B cell (primary cell): ENCODE measurements around the gene PPP1R13B. TPM values are rescaled to one million over a fixed set of nuclear protein-coding genes. Genes with fewer than 3 reads are reported as not detected.

Experiments used
- ATAC-seq: fragments of 200-7000 bp; cut with Tn5 transposase; one replicate; pipeline ENCODE4 v1.10.0; 2021; ENCODE audit warnings: low read depth, mild to moderate bottlenecking, moderate number of reproducible peaks, moderate library complexity
- CTCF ChIA-PET: fragments of 350-600 bp; sonication (Branson Sonifier 250); formaldehyde crosslinking; loops from one replicate; lab custom pipeline; 2021; ENCODE audit warnings: antibody characterized with exemption, inconsistent platforms; lab: Charles Lee
- POLR2A ChIA-PET: fragments of 350-600 bp; sonication (Branson Sonifier 250); formaldehyde crosslinking; loops from one replicate; lab custom pipeline; 2021; ENCODE audit warnings: antibody characterized with exemption; lab: Charles Lee
- DNase-seq: peaks from one replicate; pipeline ENCODE4 v3.0.0; 2013
- H2AFZ ChIP-seq: 2 replicates; pipeline ENCODE4 v1.6.1; 2012; ENCODE audit warnings: mild to moderate bottlenecking, low read depth, low read length; ENCODE audit not compliant: insufficient read depth, poor library complexity, severe bottlenecking
- H3K27ac ChIP-seq, 2 donors: 1 replicate in 1 of 2; 2 replicates in 1 of 2; pipeline ENCODE4 v1.5.1; 2012 to 2013; ENCODE audit warnings: low read length in 2 of 2, mild to moderate bottlenecking in 2 of 2, moderate library complexity in 1 of 2
- H3K27me3 ChIP-seq, 4 experiments: fragments of 200-600 bp in 1 of 4; sonication (generic) in 1 of 4; replicated peaks in 1 of 4; 1 replicate in 2 of 4; 2 replicates in 2 of 4; pipeline versions ENCODE4 v1.6.1 to v1.7.0; 2013 to 2016; ENCODE audit warnings: low read length in 3 of 4, mild to moderate bottlenecking in 2 of 4, mixed read lengths in 1 of 4, moderate library complexity in 1 of 4; ENCODE audit not compliant: insufficient read depth in 4 of 4, control insufficient read depth in 3 of 4; ENCODE audit errors: control extremely low read depth in 1 of 4
- H3K36me3 ChIP-seq, 2 experiments: replicated peaks in 1 of 2; 1 replicate in 1 of 2; 2 replicates in 1 of 2; pipeline versions ENCODE4 v1.6.1 to v1.7.1; 2013; ENCODE audit warnings: low read length in 1 of 2; ENCODE audit not compliant: insufficient read depth in 2 of 2, control insufficient read depth in 1 of 2; ENCODE audit errors: control extremely low read depth in 1 of 2, extremely low read depth in 1 of 2
- H3K4me1 ChIP-seq, 2 donors: fragments of 200-600 bp in 1 of 2; sonication (generic) in 1 of 2; 1 replicate in 1 of 2; 2 replicates in 1 of 2; pipeline versions ENCODE4 v1.5.1 to v1.6.1; 2013 to 2017; ENCODE audit warnings: low read length in 2 of 2; ENCODE audit not compliant: control insufficient read depth in 2 of 2, insufficient read depth in 2 of 2
- H3K4me2 ChIP-seq: replicated peaks from 2 replicates; pipeline ENCODE3; 2012; ENCODE audit warnings: mild to moderate bottlenecking, low read depth, low read length; ENCODE audit not compliant: poor library complexity, severe bottlenecking
- H3K4me3 ChIP-seq, 5 experiments: fragments of 200-600 bp in 1 of 5; sonication (generic) in 1 of 5; 1 replicate in 3 of 5; 2 replicates in 2 of 5; pipeline versions ENCODE4 v1.5.1 to v1.7.0; 2011 to 2016; ENCODE audit warnings: low read length in 4 of 5, mild to moderate bottlenecking in 4 of 5, low read depth in 2 of 5, control low read depth in 1 of 5, moderate library complexity in 1 of 5; ENCODE audit not compliant: insufficient read depth in 1 of 5; ENCODE audit errors: control extremely low read depth in 1 of 5, extremely low read depth in 1 of 5
- H3K79me2 ChIP-seq: fragments of 200-600 bp; sonication (generic); one replicate; pipeline ENCODE4 v1.6.0; 2016; ENCODE audit warnings: low read length; ENCODE audit not compliant: control insufficient read depth, insufficient read depth
- H3K9ac ChIP-seq: fragments of 200-600 bp; sonication (generic); 2 replicates; pipeline ENCODE4 v1.6.1; 2017; ENCODE audit warnings: mild to moderate bottlenecking, low read length, moderate library complexity
- H3K9me3 ChIP-seq, 3 donors: one replicate each; pipeline versions ENCODE4 v1.6.1 to v1.7.1; 2013; ENCODE audit warnings: low read length in 2 of 3; ENCODE audit not compliant: control insufficient read depth in 2 of 3, insufficient read depth in 1 of 3; ENCODE audit errors: control extremely low read depth in 1 of 3
- H4K20me1 ChIP-seq: 2 replicates; pipeline ENCODE4 v1.6.0; 2012; ENCODE audit warnings: mild to moderate bottlenecking, low read length; ENCODE audit not compliant: insufficient read depth, control insufficient read depth, poor library complexity, severe bottlenecking
- H3K27ac Mint-ChIP-seq: one replicate; pipeline ENCODE4 v1.8.0; 2021; ENCODE audit warnings: mixed read lengths
- H3K27me3 Mint-ChIP-seq: one replicate; pipeline ENCODE4 v1.8.0; 2021; ENCODE audit warnings: mixed read lengths
- H3K4me1 Mint-ChIP-seq: one replicate; pipeline ENCODE4 v1.8.0; 2021; ENCODE audit warnings: mixed read lengths
- H3K4me3 Mint-ChIP-seq: one replicate; pipeline ENCODE4 v1.8.0; 2021; ENCODE audit warnings: mixed read lengths
- H3K9me3 Mint-ChIP-seq: one replicate; pipeline ENCODE4 v1.8.0; 2022; ENCODE audit warnings: mixed read lengths; ENCODE audit not compliant: insufficient read depth
- EZH2 ChIP-seq: IDR thresholded peaks from 2 replicates; pipeline ENCODE4 v1.6.1; 2012; ENCODE audit warnings: borderline replicate concordance, low read depth, mild to moderate bottlenecking, moderate library complexity, low read length; ENCODE audit not compliant: insufficient read depth, poor library complexity, severe bottlenecking
- WGBS: methylation state at CpG from one replicate; pipeline ENCODE4 v1.1.5; 2013; ENCODE audit warnings: missing lambda C conversion rate; ENCODE audit not compliant: insufficient coverage; 5-methylcytosine and 5-hydroxymethylcytosine counted together
- intact Hi-C: fragments of 100-400 bp; cut with micrococcal nuclease; formaldehyde crosslinking; loops from one replicate; pipeline ENCODE4 v1.10.0; 2022
- polyA plus RNA-seq: library from polyadenylated mRNA; depleted of rRNA; stranded (reverse); fragments of >200 nt; gene quantifications from 2 replicates; pipeline ENCODE4 v1.2.3, GENCODE V29; 2012
- total RNA-seq, 2 donors: library from RNA; stranded (reverse); fragments of 120-200 nt in 1 of 2; gene quantifications; 1 replicate in 1 of 2; 2 replicates in 1 of 2; pipeline versions ENCODE4 v1.2.3 to v1.2.4, GENCODE V29; 2013 to 2022
- TF ChIP-seq, protein P1 (sequence below): fragments of 200-600 bp; IDR thresholded peaks from one replicate; pipeline ENCODE4 v1.8.0; 2022; ENCODE audit warnings: antibody characterized with exemption, mild to moderate bottlenecking

Gene PPP1R13B
- total and polyA plus RNA-seq, 2 donors (not counting 1 experiment from before 2014, with no cell fraction given) = 10.1 to 27.7 TPM

DNA sequence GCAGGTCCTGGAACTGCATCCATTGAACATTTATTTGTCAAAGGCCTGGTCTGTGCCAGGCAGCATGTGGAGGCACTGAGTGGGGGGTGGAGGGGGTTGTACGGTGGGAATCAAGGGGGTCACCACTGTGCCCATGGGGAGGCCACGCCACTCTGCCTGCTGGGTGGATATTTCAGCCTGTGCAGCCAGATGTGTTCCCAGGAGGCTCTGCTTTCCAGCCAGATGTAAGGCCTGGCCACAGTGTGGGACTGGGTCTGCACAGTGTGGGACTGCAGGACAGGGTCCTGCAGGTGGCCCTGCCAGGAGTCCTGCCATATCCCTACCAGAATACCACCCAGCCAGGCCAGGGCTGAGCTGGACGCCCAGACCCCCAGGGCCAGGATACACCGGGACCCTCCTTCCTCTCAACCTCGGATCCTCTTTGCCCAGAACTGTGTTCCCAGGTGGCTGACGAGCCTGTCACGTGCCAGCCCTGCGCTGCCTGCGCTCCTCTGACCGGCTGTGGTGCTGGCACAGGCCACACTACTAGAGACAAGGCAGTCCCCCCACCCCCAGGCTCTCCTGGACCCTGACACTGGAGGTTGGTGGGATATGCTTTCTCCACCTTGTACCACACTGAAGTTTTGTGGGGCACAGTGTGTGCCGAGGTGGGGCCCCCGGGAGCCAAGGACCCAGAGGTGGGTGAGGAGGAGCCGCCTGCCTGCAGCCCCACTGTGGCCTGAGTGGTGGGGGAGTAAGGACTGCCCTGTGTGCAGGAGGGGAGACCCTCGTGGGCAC is 149.6 kb downstream of the PPP1R13B start:
- Histone ChIP-seq H3K4me2 (no peak overlapping the region), H3K9ac (no peak overlapping the region), H2AFZ (no peak overlapping the region), H4K20me1 (peaks cover 50% of the 10 kb centered on the region), H3K4me1 (peaks cover 54 to 60% of the 10 kb centered on the region in 2 donors), H3K9me3 (no peaks in the 10 kb centered on the region), H3K79me2 (peaks cover 11% of the 10 kb centered on the region), H3K4me3 (no peak overlapping the region), H3K36me3 (peaks cover 0 to 45% of the 10 kb centered on the region in 2 experiments), H3K27ac (peak overlapping the region in 1 of 2 donors; percentile 3), H3K27me3 (no peaks in the 10 kb centered on the region)
- no peak overlapping the region for H3K4me3 Mint-ChIP-seq
- no peak for ATAC-seq
- peak; percentile 13 for DNase-seq
- H3K27ac Mint-ChIP-seq = peak overlapping the region; percentile 50
- TF ChIP-seq, protein P1, sequence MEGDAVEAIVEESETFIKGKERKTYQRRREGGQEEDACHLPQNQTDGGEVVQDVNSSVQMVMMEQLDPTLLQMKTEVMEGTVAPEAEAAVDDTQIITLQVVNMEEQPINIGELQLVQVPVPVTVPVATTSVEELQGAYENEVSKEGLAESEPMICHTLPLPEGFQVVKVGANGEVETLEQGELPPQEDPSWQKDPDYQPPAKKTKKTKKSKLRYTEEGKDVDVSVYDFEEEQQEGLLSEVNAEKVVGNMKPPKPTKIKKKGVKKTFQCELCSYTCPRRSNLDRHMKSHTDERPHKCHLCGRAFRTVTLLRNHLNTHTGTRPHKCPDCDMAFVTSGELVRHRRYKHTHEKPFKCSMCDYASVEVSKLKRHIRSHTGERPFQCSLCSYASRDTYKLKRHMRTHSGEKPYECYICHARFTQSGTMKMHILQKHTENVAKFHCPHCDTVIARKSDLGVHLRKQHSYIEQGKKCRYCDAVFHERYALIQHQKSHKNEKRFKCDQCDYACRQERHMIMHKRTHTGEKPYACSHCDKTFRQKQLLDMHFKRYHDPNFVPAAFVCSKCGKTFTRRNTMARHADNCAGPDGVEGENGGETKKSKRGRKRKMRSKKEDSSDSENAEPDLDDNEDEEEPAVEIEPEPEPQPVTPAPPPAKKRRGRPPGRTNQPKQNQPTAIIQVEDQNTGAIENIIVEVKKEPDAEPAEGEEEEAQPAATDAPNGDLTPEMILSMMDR = no peak
- TF ChIP-seq EZH2 = no peak
- POLR2A ChIA-PET = interaction anchor here (0.5 kb wide), 1 partner anchor 13 kb away, joined by 3 read pairs; no protein-coding TSS in a partner anchor
- intact Hi-C loops = loop anchor here (5.0 kb wide), 1 partner anchor 70 kb away; the partner anchor contains the start of gene KLC1
- no peaks in the 10 kb centered on the region for H3K9me3 Mint-ChIP-seq
- 94% methylated on average over 14 of the region's 14 CpGs for WGBS
- CTCF ChIA-PET = no interaction called here
- peaks cover 66% of the 10 kb centered on the region for H3K4me1 Mint-ChIP-seq
- H3K27me3 Mint-ChIP-seq = no peaks in the 10 kb centered on the region

DNA sequence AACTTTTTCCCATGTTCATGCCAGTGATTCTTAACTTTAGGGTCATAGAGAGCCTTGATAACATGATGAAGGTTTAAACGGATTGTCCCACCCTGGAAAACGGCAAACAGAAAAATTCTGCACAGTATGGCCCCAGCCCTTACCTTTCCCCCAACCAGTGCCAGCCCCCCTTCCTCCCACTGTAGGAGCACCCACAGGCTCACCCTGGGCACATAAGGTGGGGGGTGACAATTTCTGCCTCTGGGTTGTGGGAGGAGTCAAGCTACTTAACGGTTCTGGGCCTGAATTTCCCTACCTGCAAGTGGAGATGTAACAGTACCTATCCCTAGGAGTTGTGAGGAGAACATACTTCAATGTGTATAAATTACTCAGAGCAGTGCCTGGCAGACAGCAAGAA is 150.2 kb downstream of the PPP1R13B start:
- POLR2A ChIA-PET = no interaction called here
- TF ChIP-seq, protein P1 = no peak
- TF ChIP-seq EZH2 = no peak
- no peak overlapping the region for H3K4me3 Mint-ChIP-seq

More for the DNA sequence above, 150.2 kb downstream of the PPP1R13B start:
- Histone ChIP-seq H3K9ac (no peak overlapping the region), H3K27me3 (no peaks in the 10 kb centered on the region), H3K4me3 (no peak overlapping the region), H3K27ac (peak overlapping the region in 1 of 2 donors; percentile 10), H3K4me1 (peaks cover 52 to 61% of the 10 kb centered on the region in 2 donors), H3K4me2 (no peak overlapping the region), H3K79me2 (peaks cover 11% of the 10 kb centered on the region), H3K9me3 (no peaks in the 10 kb centered on the region), H2AFZ (no peak overlapping the region), H3K36me3 (peaks cover 0 to 41% of the 10 kb centered on the region in 2 experiments), H4K20me1 (peaks cover 48% of the 10 kb centered on the region)
- no peaks in the 10 kb centered on the region for H3K27me3 Mint-ChIP-seq
- CTCF ChIA-PET = no interaction called here
- 40% methylated on average over 1 of the region's 3 CpGs for WGBS
- no peaks in the 10 kb centered on the region for H3K9me3 Mint-ChIP-seq
- ATAC-seq (no peak), DNase-seq (peak; percentile 12)
- intact Hi-C loops = loop anchor here (5.0 kb wide), 1 partner anchor 70 kb away; the partner anchor contains the start of gene KLC1
- H3K4me1 Mint-ChIP-seq = peaks cover 62% of the 10 kb centered on the region
- peak overlapping the region; percentile 50 for H3K27ac Mint-ChIP-seq
